ENCODE data around the gene EFCAB6.

DNA sequence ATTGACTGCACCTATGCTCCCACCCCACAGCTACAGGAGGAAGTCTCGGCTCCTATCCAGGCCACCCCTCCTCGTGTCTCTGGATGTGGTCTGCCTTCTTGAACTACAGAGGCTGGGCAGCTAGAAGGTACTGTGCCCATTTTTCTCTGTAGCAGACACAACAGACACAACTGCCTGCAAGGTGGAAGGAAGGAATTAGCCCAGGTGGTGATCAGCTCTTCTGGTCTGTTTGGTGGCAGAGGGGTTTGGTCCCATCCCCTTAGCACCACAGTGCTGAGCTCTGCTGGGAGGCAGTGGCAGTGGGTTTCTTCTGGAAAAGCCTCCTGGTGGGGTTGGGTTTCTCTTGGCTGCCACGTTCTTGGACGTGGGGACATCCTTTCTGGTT lies 267.8 kb downstream of the EFCAB6 start:
- TF ChIP-seq, protein P1, sequence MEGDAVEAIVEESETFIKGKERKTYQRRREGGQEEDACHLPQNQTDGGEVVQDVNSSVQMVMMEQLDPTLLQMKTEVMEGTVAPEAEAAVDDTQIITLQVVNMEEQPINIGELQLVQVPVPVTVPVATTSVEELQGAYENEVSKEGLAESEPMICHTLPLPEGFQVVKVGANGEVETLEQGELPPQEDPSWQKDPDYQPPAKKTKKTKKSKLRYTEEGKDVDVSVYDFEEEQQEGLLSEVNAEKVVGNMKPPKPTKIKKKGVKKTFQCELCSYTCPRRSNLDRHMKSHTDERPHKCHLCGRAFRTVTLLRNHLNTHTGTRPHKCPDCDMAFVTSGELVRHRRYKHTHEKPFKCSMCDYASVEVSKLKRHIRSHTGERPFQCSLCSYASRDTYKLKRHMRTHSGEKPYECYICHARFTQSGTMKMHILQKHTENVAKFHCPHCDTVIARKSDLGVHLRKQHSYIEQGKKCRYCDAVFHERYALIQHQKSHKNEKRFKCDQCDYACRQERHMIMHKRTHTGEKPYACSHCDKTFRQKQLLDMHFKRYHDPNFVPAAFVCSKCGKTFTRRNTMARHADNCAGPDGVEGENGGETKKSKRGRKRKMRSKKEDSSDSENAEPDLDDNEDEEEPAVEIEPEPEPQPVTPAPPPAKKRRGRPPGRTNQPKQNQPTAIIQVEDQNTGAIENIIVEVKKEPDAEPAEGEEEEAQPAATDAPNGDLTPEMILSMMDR (IDR thresholded peaks at IDR 0.05): no peak
- no peak for TF ChIP-seq POLR2A (IDR thresholded peaks at IDR 0.05)
